Measurements from ENCODE around the gene CNNM1.

The CNNM1 gene

DNA sequence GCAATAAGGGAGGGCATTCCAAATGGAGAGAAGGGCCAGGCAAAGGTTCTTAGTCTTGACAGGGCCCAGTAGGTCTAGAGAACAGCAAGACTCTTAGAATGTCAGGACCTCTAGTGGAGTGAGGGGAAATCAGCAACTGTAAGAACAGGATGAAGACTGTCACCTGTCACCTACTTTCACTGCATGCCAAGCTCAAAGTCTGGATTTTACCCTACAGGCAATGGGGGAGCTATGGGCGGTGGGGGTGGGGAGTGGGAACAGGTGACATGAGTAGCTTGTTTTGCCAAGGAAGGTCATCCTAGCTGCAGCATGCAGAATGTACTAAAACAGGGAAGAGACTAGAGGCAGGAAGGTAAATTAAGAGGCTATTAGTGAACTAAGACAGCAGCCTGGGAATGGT, 82.9 kb downstream of the CNNM1 start:
- DNase-seq (ENCODE audit: low read depth in 2 of 2, low spot score in 1 of 2), result no peak

DNA sequence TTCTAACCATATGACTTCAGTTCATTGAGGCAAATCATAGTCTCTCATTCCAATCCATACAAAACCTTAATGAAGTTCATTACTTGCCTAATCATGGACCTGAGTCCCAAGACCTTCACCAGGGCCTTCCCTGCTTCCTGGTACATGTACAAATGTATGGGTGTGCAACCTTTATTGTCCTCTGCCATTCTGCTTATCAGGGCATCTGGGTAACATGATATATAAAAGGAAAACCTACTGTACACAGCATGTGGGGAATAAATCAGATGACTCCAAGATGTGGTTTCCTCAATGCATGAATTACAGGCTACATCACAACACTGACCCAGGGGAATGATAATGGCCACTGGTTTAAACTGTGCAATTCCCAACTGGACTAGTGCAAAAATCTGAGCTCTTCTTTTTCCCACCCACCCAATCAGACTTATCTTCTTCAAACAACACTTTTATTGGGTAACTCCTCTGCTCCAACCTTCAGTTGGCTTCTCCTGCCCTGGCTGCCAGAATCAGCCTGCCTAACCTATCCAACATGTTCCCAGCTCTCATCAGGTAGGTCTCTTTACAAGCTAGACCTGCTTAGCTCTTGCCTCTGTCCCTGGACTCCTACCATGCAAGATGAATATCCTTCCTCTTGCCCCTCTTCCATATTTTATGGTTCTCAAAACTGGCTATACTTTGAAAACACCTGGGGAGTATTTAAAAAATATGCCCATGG, 89.9 kb downstream of the CNNM1 start:
- DNase-seq (ENCODE audit: low read depth in 2 of 2, low spot score in 1 of 2), result no peak

GRCh38 chr10:99419688-99420087, 90.5 kb downstream of the CNNM1 start:
- DNase-seq (ENCODE audit: low read depth in 2 of 2, low spot score in 1 of 2), result no peak

- DNase-seq (ENCODE audit: low read depth in 2 of 2, low spot score in 1 of 2), result no peak
These were observed 92.1 kb downstream of the CNNM1 start for GRCh38 chr10:99421233-99421739.

- DNase-seq (ENCODE audit: low read depth in 2 of 2, low spot score in 1 of 2), result no peak
These were observed 93.5 kb downstream of the CNNM1 start for GRCh38 chr10:99422529-99423096.

- no peak for DNase-seq (ENCODE audit: low read depth in 2 of 2, low spot score in 1 of 2)
These were observed 95.5 kb downstream of the CNNM1 start for GRCh38 chr10:99424656-99425055.

- no peak for DNase-seq (ENCODE audit: low read depth in 2 of 2, low spot score in 1 of 2)
These were observed 96.0 kb downstream of the CNNM1 start for GRCh38 chr10:99425204-99425603.

GRCh38 chr10:99426689-99427088, 97.5 kb downstream of the CNNM1 start:
- no peak for DNase-seq (ENCODE audit: low read depth in 2 of 2, low spot score in 1 of 2)

DNA sequence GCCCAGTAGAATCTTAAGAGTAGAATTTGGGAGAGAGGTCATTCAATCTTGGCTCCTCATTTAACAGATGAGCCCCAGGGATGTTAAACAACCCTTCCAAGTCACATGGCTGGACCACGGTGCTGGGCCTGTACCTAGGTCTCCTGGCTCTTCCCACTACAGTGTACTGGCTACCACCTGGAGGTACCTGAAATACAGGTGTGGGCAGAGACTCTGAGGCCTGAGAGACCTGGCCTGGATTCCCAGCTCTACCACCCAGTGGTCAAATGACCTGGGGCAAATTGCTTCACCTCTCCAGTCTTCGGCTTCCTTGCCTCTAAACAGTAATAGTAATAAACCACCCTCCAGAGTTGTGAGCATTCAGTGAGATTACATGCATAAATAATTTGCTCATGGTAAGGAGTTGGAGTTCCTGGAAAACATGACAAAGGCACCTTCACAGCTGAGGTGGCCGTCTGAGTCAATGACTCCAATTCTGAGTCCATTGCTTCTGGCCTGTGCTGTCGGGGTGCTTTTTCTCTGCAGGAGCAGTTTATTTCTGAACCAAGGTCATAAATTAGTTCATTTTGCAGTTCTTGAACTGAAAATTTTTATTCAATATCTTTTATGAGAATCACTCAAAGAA, 98.5 kb downstream of the CNNM1 start:
- DNase-seq (ENCODE audit: low read depth in 2 of 2, low spot score in 1 of 2), result no peak

DNA sequence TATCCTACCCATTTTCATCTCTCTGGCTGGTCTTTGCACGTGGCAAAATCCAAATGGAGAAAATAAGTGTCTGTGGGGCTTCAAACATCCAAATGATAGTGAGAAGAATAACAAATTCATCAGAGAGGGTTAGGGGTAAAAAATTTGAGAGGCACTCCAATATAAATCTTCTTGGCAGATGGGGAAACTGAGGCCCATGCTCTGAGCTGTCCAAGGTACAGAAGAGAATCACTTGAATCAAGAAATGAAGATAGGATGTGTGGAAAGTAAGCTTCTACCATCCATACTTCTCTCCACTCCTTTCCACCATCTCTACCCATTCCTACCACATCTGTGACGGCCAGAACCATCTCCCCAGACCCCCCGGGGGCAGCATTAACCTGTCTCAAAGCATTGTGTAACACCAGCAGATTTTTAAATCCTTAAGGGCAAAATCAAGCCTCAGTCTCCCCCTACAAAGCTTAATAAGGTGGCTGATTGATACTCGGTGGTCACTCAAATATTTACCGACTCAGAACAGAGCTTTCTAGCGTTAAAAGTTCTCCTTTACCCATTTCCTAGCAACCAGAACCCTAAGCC, 100.5 kb downstream of the CNNM1 start:
- DNase-seq (ENCODE audit: low read depth in 2 of 2, low spot score in 1 of 2), result no peak

GRCh38 chr10:99430116-99430450, 100.9 kb downstream of the CNNM1 start:
- no peak for DNase-seq (ENCODE audit: low read depth in 2 of 2, low spot score in 1 of 2)

DNA sequence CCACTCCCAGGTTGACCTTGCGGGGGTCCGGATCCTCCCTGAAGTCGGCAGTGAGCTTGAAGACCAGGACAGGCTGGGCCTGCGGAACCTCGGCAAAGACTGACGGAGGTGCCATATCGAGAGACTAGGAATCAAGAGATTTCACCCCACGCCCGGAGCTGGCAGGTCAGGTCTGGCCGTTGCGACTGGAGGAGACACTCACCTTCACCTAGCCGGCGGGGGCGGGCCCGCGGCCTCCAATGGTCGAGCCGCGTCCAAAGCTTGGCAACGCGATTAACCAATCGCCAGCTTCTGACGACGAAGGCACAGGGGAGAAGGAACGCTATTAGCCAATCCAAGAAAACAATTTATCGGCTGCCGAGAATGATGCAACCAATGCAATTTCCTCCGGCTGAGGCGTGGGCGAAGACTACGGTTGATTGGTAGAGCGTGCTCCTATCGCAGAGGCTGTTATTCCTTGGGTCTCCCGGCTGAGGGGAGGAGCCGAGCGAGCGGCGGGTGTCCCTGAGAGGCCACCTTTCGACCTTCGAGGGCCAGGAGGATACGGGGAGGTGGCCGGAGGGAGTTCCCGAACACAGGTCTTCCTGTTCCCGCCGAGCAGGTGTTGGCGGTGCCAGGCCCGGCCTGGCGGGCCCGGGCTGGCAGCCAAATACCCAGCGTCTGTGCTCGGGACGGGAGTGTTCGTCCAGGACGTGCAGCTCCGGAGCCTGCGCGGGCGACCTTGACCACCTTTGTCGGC, 101.5 kb downstream of the CNNM1 start, which contains the start of gene GOT1:
TSS of gene GOT1 (minus strand) at position 174 of the 739 bp plus-strand sequence. CDS start at position 115, 59 bp downstream.
- DNase-seq (ENCODE audit: low read depth in 2 of 2, low spot score in 1 of 2), result peak; percentile 87 to 90

- DNase-seq (ENCODE audit: low read depth in 2 of 2, low spot score in 1 of 2), result no peak
These were observed 102.1 kb downstream of the CNNM1 start for GRCh38 chr10:99431190-99431760.

DNA sequence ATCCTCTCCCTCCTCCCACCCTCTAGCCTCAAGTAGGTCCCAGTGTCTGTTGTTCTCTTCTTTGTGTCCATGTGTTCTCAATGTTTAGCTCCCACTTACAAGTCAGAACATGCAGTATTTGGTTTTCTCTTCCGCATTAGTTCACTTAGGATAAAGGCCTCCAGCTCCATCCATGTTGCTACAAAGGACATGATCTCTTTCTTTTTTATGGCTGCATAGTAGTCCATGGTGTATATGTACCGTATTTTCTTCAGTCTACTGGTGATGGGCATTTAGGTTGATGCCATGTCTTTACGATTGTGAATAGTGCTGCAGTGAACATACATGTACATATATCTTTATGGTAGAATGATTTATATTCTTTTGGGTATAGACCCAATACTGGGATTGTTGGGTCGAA, 102.9 kb downstream of the CNNM1 start:
- no peak for DNase-seq (ENCODE audit: low read depth in 2 of 2, low spot score in 1 of 2)

GRCh38 chr10:99432881-99433280, 103.7 kb downstream of the CNNM1 start:
- no peak for DNase-seq (ENCODE audit: low read depth in 2 of 2, low spot score in 1 of 2)

DNA sequence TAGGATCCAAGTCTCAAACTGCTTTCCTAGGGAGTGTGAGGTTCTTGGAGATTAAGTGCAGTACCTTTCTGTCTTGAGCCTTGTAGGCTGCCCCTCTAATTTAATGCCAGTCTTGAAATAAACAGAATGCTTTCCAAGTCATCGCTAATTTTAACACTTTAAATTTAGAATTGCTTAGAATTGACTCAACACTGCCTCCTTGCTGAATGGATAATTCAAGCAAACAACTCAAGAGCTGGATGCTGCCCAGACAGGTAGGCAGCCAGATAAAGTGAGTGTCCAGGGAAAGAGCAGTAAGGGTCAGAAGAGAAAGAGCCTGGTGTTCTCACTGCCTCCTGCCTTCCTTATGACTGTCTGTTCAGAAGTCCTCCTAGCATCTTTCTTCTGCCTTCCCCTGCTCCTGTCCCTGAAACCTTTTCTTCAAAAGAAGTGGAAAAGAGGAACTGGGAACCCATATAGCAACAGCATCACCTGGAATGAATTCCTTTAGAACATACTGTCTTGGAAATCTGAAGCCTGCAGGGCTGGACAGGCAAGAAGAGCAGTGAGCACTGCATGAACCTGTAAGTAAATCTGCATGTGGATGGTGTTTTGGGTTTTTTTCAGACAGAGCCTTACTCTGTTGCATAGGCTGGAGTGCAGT, 104.3 kb downstream of the CNNM1 start:
- no peak for DNase-seq (ENCODE audit: low read depth in 2 of 2, low spot score in 1 of 2)

DNA sequence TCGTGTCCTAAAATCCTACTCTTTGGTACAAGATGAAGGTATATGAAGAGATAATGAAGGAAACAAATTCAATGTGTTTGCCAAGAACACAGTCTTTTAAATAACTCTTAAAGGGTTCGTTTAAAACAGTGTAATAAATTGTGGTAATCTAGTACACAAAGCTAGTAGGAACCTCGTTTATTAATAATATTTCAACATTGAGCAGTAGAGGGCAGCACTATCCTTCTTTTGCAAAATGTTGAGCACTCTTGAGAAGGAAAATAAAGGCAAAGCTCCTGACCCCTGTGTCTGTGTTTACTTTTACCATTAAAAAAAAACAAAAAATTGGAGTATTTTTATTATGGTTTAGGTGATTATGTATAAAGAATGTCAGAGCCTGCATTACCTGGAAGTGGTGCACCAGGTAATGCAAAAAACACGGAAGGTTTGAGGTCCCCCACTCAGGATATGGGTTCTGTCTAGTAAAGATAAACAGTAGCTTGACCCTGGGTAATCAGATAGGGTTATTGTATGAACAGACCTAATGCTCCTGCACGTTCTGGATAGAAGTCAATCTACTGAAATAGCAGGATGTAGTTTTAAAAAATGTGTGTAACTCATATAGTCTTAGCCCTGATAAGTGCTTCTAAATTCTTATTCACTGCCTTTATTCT, 107.0 kb downstream of the CNNM1 start:
- DNase-seq (ENCODE audit: low read depth in 2 of 2, low spot score in 1 of 2), result no peak

- no peak for DNase-seq (ENCODE audit: low read depth in 2 of 2, low spot score in 1 of 2)
These were observed 109.7 kb downstream of the CNNM1 start for GRCh38 chr10:99438890-99439289.

- no peak for DNase-seq (ENCODE audit: low read depth in 2 of 2, low spot score in 1 of 2)
These were observed 113.2 kb downstream of the CNNM1 start for GRCh38 chr10:99442394-99442793.

DNA sequence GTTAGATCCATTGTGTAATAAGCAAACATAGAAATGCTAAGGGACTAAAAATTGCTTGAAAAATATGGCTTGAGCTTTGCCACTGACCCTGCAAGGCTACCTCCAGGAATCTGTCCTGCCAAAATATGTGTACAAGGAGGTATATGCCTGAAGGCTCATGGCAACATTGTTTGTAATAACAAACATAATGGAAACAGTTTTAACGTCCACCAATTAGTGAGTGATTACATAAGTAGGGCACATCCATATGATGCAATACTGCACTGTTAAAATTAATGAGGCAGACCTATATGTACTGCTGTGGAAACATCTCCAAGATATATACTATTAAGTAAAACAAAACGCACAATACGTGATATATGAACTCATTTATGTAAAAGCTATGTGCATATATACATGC, 114.3 kb downstream of the CNNM1 start:
- no peak for DNase-seq (ENCODE audit: low read depth in 2 of 2, low spot score in 1 of 2)

Data from stimulated activated CD8-positive, alpha-beta memory T cell treated with anti-CD3 and anti-CD28 coated beads, Interleukin-4, amount 100 ng/mL, for 4 hours (primary cell).